Loucy (cell line): ENCODE data around the gene PLK4.

Experiments used
- CTCF ChIP-seq: fragments of 200-600 bp; sonication (generic); conservative IDR thresholded peaks from 2 replicates; pipeline ENCODE4 v1.5.1; 2014; ENCODE audit warnings: mild to moderate bottlenecking, antibody characterized with exemption, low read length
- EZH2phosphoT487 ChIP-seq: fragments of 200-600 bp; IDR thresholded peaks from 2 replicates; pipeline ENCODE4 v1.6.1; 2018; ENCODE audit warnings: antibody characterized with exemption, mild to moderate bottlenecking, moderate library complexity, borderline replicate concordance

- TF ChIP-seq EZH2phosphoT487 (no peak), CTCF (no peak)
Observed at GRCh38 chr4:127843704-127844600, 36.7 kb upstream of the PLK4 start.
